GM12878 (cell line): ENCODE data around the gene SHROOM3. TPM values are rescaled to one million over a fixed set of nuclear protein-coding genes. Genes with fewer than 3 reads are reported as not detected.

Experiments used
- ATAC-seq: fragments of 200-7000 bp; cut with Tn5 transposase; 3 replicates; pipeline ENCODE4 v1.9.1; 2020; ENCODE audit warnings: mild to moderate bottlenecking, moderate library complexity
- BruUV-seq: library from RNA; stranded (reverse); fragments of 400-500 nt; replicated peaks from 2 replicates; lab custom pipeline; 2021; lab: Mats Ljungman, UMichigan
- CTCF ChIA-PET: fragments of 300-600 bp; sonication (Branson Sonifier 250); formaldehyde crosslinking; extraction: SDS; loops from one replicate; lab custom pipeline; 2021; ENCODE audit warnings: inconsistent platforms; lab: Yijun Ruan, JAX
- POLR2A ChIA-PET: fragments of 350-600 bp; formaldehyde crosslinking; extraction: SDS; loops from one replicate; lab custom pipeline; 2021; ENCODE audit warnings: inconsistent platforms; lab: Charles Lee
- RAD21 ChIA-PET: fragments of 300-600 bp; sonication (Branson Sonifier 250); formaldehyde crosslinking; loops from one replicate; lab custom pipeline; 2023; ENCODE audit warnings: antibody characterized with exemption; ENCODE audit not compliant: unreplicated experiment; lab: Charles Lee
- SMC1A ChIA-PET: fragments of 300-600 bp; sonication (Branson Sonifier 250); formaldehyde crosslinking; loops from one replicate; lab custom pipeline; 2023; ENCODE audit not compliant: unreplicated experiment, uncharacterized antibody; lab: Charles Lee
- DNase-seq: peaks from one replicate; pipeline ENCODE4 v3.0.0-alpha.2; 2011; ENCODE audit warnings: low read depth, low spot score
- FAIRE-seq: peaks from 3 replicates; lab custom pipeline; 2011; peaks lifted over from hg19 to GRCh38; lab: Jason Lieb, UNC
- H2AFZ ChIP-seq: 2 replicates; pipeline ENCODE4 v1.6.0; 2011; ENCODE audit warnings: low read depth, low read length, control low read depth; ENCODE audit not compliant: control insufficient read depth
- H3K27ac ChIP-seq: 2 replicates; pipeline ENCODE4 v1.5.1; 2011; ENCODE audit warnings: control low read depth; ENCODE audit not compliant: control insufficient read depth, insufficient read depth
- H3K27me3 ChIP-seq, 2 experiments: replicated peaks in 1 of 2; 2 replicates each; pipeline versions ENCODE4 v1.6.0 to v1.6.1; 2011; ENCODE audit warnings: low read length in 1 of 2; ENCODE audit not compliant: control insufficient read depth in 2 of 2, insufficient read depth in 2 of 2
- H3K36me3 ChIP-seq, 2 experiments: 2 replicates each; pipeline ENCODE4 v1.5.1; 2011; ENCODE audit warnings: low read length in 1 of 2; ENCODE audit not compliant: control insufficient read depth in 2 of 2, insufficient read depth in 2 of 2
- H3K4me1 ChIP-seq: 2 replicates; pipeline ENCODE4 v1.6.1; 2011; ENCODE audit warnings: mild to moderate bottlenecking, low read length, moderate library complexity, mixed read lengths; ENCODE audit not compliant: control insufficient read depth, insufficient read depth
- H3K4me2 ChIP-seq: 2 replicates; pipeline ENCODE4 v1.6.0; 2011; ENCODE audit warnings: control low read depth; ENCODE audit not compliant: control insufficient read depth, insufficient read depth
- H3K4me3 ChIP-seq: fragments of 200-600 bp; sonication (generic); 2 replicates; pipeline ENCODE4 v1.5.1; 2016
- H3K79me2 ChIP-seq: 2 replicates; pipeline ENCODE4 v1.6.0; 2011; ENCODE audit warnings: low read length; ENCODE audit not compliant: control insufficient read depth, insufficient read depth
- H3K9ac ChIP-seq: 2 replicates; pipeline ENCODE4 v1.8.0; 2011; ENCODE audit warnings: low read length, control low read depth, mixed read lengths; ENCODE audit not compliant: control insufficient read depth, insufficient read depth
- H3K9me3 ChIP-seq: replicated peaks from 3 replicates; pipeline ENCODE4 v1.5.1; 2011; ENCODE audit warnings: mild to moderate bottlenecking, low read length; ENCODE audit not compliant: control insufficient read depth, insufficient read depth
- H4K20me1 ChIP-seq: 2 replicates; pipeline ENCODE4 v1.6.0; 2011; ENCODE audit not compliant: control insufficient read depth, insufficient read depth
- CREB1 ChIP-seq: IDR thresholded peaks from 2 replicates; pipeline ENCODE4 v1.6.1; 2012; ENCODE audit warnings: low read depth, mild to moderate bottlenecking, inconsistent platforms
- DPF2 ChIP-seq: fragments of 450-650 bp; IDR thresholded peaks from 2 replicates; pipeline ENCODE4 v1.6.1; 2017; ENCODE audit warnings: mild to moderate bottlenecking
- EP300 ChIP-seq, 2 experiments: fragments of 150-350 bp in 1 of 2; IDR thresholded peaks; 2 replicates each; pipeline ENCODE4 v1.6.1; 2011 to 2012; ENCODE audit warnings: low read depth in 2 of 2, low read length in 2 of 2, borderline replicate concordance in 1 of 2, improper control_type of control experiment in 1 of 2, inconsistent platforms in 1 of 2; ENCODE audit not compliant: control insufficient read depth in 1 of 2
- HCFC1 ChIP-seq: fragments of 150-350 bp; IDR thresholded peaks from 2 replicates; pipeline ENCODE4 v1.6.1; 2014; ENCODE audit warnings: low read length
- MXI1 ChIP-seq: fragments of 150-350 bp; IDR thresholded peaks from 2 replicates; pipeline ENCODE4 v1.6.1; 2011; ENCODE audit warnings: low read depth, mild to moderate bottlenecking, inconsistent platforms, low read length, improper control_type of control experiment
- NBN ChIP-seq: fragments of 450-650 bp; IDR thresholded peaks from 2 replicates; pipeline ENCODE4 v1.6.1; 2016
- POLR2A ChIP-seq: IDR thresholded peaks from 2 replicates; pipeline ENCODE4 v1.6.1; 2011; ENCODE audit warnings: low read depth, mild to moderate bottlenecking, low read length
- SMC3 ChIP-seq: IDR thresholded peaks from 2 replicates; pipeline ENCODE4 v1.6.1; 2011; ENCODE audit warnings: low read length, improper control_type of control experiment, borderline replicate concordance
- ZNF274 ChIP-seq: IDR thresholded peaks from one replicate; pipeline ENCODE4 v1.8.0; 2011; ENCODE audit not compliant: insufficient read length, insufficient read depth
- ZNF622 ChIP-seq: fragments of 450-650 bp; IDR thresholded peaks from 2 replicates; pipeline ENCODE4 v1.6.1; 2017; ENCODE audit warnings: mild to moderate bottlenecking, inconsistent platforms
- WGBS: methylation state at CpG from one replicate; pipeline ENCODE4 v1.1.6; 2016; ENCODE audit warnings: low lambda C conversion rate; ENCODE audit not compliant: insufficient replicate concordance, insufficient coverage; ENCODE audit errors: missing lambda C conversion rate; 5-methylcytosine and 5-hydroxymethylcytosine counted together
- in situ Hi-C: fragments of 300-500 bp; cut with MboI; formaldehyde crosslinking; loops from 9 replicates; pipeline ENCODE4 v1.14.3; 2018; ENCODE audit warnings: mixed read lengths
- intact Hi-C: fragments of 100-400 bp; cut with micrococcal nuclease; formaldehyde crosslinking; loops from one replicate; pipeline ENCODE4 v1.14.2; 2022; ENCODE audit not compliant: unreplicated experiment
- polyA plus RNA-seq, 11 experiments: library from polyadenylated mRNA; depleted of rRNA in 4 of 11; unstranded in 6 of 11; stranded (reverse) in 5 of 11; fragments of >200 nt; fragmentation: Nextera tagmentation in 4 of 11; fragmentation: Illumina TruSeq in 1 of 11; extraction: Ambion mirVana in 4 of 11; extraction: Trizol in 1 of 11; gene quantifications; 1 replicate in 1 of 11; 2 replicates in 10 of 11; pipeline versions ENCODE4 v1.2.1 to v1.2.3, GENCODE V29; 2011 to 2016; ENCODE audit warnings: inconsistent platforms in 2 of 11, missing spikeins in 2 of 11, low read depth in 1 of 11
- total RNA-seq, 4 experiments: library from RNA; depleted of rRNA in 3 of 4; stranded (reverse); fragments of >200 nt in 3 of 4; fragmentation: Illumina TruSeq in 1 of 4; extraction: Trizol in 1 of 4; gene quantifications; 2 replicates each; pipeline versions ENCODE4 v1.2.1 to v1.2.3, GENCODE V29; 2013 to 2021
- TF ChIP-seq, protein P1 (sequence below): IDR thresholded peaks from 2 replicates; pipeline ENCODE4 v1.6.1; 2011; ENCODE audit warnings: borderline replicate concordance, low read depth, mild to moderate bottlenecking, moderate library complexity, low read length; ENCODE audit not compliant: insufficient read depth, poor library complexity, severe bottlenecking
- TF ChIP-seq, protein P2 (sequence below): IDR thresholded peaks from 2 replicates; pipeline ENCODE4 v1.6.1; 2012; ENCODE audit warnings: improper control_type of control experiment, low read depth, low read length; ENCODE audit not compliant: insufficient replicate concordance

SHROOM3 gene
- total and polyA plus RNA-seq, 10 of the 15 experiments (the other 5 are each of a cell fraction or from before 2014, with no cell fraction given), result under 0.01 to 0.29 (median 0.08) TPM; not detected in 1

DNA sequence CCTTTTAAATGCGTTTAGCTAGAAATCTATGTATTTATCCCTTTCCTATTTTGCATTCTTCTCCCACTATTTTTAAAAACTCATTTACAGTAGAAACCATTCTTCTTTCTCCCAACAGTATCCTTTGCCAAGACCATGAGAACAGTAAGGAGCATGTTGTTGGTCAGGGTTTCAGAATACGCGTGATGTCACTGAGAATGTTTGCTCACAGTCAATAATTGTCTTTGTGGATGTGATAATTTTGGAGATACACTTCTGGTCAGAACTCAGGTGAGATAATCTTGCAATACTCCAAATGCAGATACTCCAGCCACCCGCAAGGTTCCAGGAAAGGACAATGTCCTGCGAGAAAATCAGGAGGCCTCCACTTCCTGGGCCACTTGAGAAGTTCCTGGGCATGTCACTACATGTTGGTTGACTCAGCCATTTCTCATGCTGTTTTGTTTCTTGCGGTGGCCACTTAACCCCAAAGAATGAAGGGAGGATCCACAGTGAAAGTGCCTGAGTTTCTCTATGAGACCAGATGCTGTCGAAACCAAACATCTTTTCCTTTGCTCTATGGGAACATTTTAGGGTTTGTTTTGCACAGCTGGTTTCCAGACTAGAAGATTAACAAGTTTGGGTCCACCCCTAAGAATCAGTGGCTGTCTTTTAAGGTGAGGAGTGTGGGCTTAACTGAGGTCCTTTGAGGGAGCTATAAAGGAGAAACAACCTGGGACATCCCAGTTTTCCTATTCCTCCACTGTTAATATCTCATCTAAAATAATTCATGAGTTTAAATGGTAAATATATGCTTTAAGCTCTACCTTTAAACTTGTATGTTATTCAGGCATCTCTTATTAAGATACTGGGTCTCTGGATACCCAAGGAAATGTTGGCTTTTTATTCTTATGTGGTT lies 346.9 kb downstream of the SHROOM3 start (continued):
- TF ChIP-seq, protein P1, sequence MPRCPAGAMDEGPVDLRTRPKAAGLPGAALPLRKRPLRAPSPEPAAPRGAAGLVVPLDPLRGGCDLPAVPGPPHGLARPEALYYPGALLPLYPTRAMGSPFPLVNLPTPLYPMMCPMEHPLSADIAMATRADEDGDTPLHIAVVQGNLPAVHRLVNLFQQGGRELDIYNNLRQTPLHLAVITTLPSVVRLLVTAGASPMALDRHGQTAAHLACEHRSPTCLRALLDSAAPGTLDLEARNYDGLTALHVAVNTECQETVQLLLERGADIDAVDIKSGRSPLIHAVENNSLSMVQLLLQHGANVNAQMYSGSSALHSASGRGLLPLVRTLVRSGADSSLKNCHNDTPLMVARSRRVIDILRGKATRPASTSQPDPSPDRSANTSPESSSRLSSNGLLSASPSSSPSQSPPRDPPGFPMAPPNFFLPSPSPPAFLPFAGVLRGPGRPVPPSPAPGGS, result peak; percentile 94

- Histone ChIP-seq H3K9ac (peak overlapping the region; percentile 24), H3K36me3 (no peaks in the 10 kb centered on the region), H3K4me1 (peaks cover 16% of the 10 kb centered on the region), H4K20me1 (no peaks in the 10 kb centered on the region), H3K4me2 (peak overlapping the region; percentile 31; the same call in 1 of the 2 replicates), H2AFZ (no peak overlapping the region), H3K27me3 (no peaks in the 10 kb centered on the region; a peak in 1 of 4 replicates), H3K9me3 (no peaks in the 10 kb centered on the region; the same call in 2 of the 3 replicates), H3K4me3 (no peak overlapping the region), H3K27ac (peak overlapping the region; percentile 76), H3K79me2 (no peaks in the 10 kb centered on the region)
- in situ Hi-C loops, result no loop called here
- RAD21 ChIA-PET, result no interaction called here
- BruUV-seq, result no TSS peak
- SMC1A ChIA-PET, result no interaction called here
- CTCF ChIA-PET, result interaction anchor here (0.6 to 1.7 kb wide), 2 partner anchors 261 to 1783 kb away, joined by 4 read pairs; no protein-coding TSS in a partner anchor
- ATAC-seq (no peak), DNase-seq (no peak), FAIRE-seq (no peak)
- WGBS, result 10% methylated on average over 1 of the region's 1 CpG
- POLR2A ChIA-PET, result no interaction called here
- intact Hi-C loops, result loop anchor here (10.0 kb wide), 1 partner anchor 162 kb away; the partner anchor contains the start of gene SEPTIN11
- TF ChIP-seq, protein P2, sequence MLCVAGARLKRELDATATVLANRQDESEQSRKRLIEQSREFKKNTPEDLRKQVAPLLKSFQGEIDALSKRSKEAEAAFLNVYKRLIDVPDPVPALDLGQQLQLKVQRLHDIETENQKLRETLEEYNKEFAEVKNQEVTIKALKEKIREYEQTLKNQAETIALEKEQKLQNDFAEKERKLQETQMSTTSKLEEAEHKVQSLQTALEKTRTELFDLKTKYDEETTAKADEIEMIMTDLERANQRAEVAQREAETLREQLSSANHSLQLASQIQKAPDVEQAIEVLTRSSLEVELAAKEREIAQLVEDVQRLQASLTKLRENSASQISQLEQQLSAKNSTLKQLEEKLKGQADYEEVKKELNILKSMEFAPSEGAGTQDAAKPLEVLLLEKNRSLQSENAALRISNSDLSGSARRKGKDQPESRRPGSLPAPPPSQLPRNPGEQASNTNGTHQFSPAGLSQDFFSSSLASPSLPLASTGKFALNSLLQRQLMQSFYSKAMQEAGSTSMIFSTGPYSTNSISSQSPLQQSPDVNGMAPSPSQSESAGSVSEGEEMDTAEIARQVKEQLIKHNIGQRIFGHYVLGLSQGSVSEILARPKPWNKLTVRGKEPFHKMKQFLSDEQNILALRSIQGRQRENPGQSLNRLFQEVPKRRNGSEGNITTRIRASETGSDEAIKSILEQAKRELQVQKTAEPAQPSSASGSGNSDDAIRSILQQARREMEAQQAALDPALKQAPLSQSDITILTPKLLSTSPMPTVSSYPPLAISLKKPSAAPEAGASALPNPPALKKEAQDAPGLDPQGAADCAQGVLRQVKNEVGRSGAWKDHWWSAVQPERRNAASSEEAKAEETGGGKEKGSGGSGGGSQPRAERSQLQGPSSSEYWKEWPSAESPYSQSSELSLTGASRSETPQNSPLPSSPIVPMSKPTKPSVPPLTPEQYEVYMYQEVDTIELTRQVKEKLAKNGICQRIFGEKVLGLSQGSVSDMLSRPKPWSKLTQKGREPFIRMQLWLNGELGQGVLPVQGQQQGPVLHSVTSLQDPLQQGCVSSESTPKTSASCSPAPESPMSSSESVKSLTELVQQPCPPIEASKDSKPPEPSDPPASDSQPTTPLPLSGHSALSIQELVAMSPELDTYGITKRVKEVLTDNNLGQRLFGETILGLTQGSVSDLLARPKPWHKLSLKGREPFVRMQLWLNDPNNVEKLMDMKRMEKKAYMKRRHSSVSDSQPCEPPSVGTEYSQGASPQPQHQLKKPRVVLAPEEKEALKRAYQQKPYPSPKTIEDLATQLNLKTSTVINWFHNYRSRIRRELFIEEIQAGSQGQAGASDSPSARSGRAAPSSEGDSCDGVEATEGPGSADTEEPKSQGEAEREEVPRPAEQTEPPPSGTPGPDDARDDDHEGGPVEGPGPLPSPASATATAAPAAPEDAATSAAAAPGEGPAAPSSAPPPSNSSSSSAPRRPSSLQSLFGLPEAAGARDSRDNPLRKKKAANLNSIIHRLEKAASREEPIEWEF, result no peak
- TF ChIP-seq HCFC1 (no peak), MXI1 (no peak), CREB1 (no peak), EP300 (IDR thresholded peaks at IDR 0.05; ENCODE audit: borderline replicate concordance in 1 of 2, control insufficient read depth in 1 of 2, low read depth in 2 of 2, low read length in 2 of 2) (no peak), NBN (no peak), POLR2A (no peak), ZNF622 (no peak), DPF2 (no peak), SMC3 (no peak), ZNF274 (no peak)
These were observed 347.8 kb downstream of the SHROOM3 start for GRCh38 chr4:76782837-76783236.
